H9 (cell line): ENCODE results near the gene EPB41. TPM values are rescaled to one million over a fixed set of nuclear protein-coding genes. Genes with fewer than 3 reads are reported as not detected.

ENCODE experiments used
- DNase-seq: peaks from one replicate; pipeline ENCODE4 v3.0.0-alpha.2; 2017
- H2AFZ ChIP-seq: one replicate; pipeline ENCODE4 v1.6.1; 2013; ENCODE audit warnings: mild to moderate bottlenecking, low read length, control low read depth, moderate library complexity
- H2AK5ac ChIP-seq: 2 replicates; pipeline ENCODE4 v1.6.1; 2013; ENCODE audit warnings: low read length, control low read depth, mixed read lengths; ENCODE audit not compliant: insufficient read length
- H2BK120ac ChIP-seq: one replicate; pipeline ENCODE4 v1.6.1; 2013; ENCODE audit warnings: low read depth, mild to moderate bottlenecking, low read length, control low read depth, inconsistent platforms; ENCODE audit not compliant: poor library complexity, severe bottlenecking
- H2BK12ac ChIP-seq: 2 replicates; pipeline ENCODE4 v1.6.1; 2013; ENCODE audit warnings: low read length, control low read depth, mixed read lengths, low read depth; ENCODE audit not compliant: insufficient read length
- H2BK15ac ChIP-seq: 2 replicates; pipeline ENCODE4 v1.6.1; 2013; ENCODE audit warnings: low read depth, low read length, control low read depth
- H2BK20ac ChIP-seq: one replicate; pipeline ENCODE4 v1.6.1; 2013; ENCODE audit warnings: low read depth, mild to moderate bottlenecking, low read length, control low read depth, inconsistent platforms; ENCODE audit not compliant: poor library complexity, severe bottlenecking
- H2BK5ac ChIP-seq: 2 replicates; pipeline ENCODE4 v1.6.1; 2013; ENCODE audit warnings: low read length, control low read depth, mixed read lengths; ENCODE audit not compliant: insufficient read length
- H3K14ac ChIP-seq: 2 replicates; pipeline ENCODE4 v1.6.1; 2013; ENCODE audit warnings: low read length, control low read depth; ENCODE audit not compliant: insufficient read depth
- H3K18ac ChIP-seq: 2 replicates; pipeline ENCODE4 v1.6.1; 2013; ENCODE audit warnings: low read depth, mild to moderate bottlenecking, mixed read lengths, low read length, control low read depth; ENCODE audit not compliant: insufficient read length
- H3K23ac ChIP-seq: 2 replicates; pipeline ENCODE4 v1.6.1; 2013; ENCODE audit warnings: low read length, control low read depth, mixed read lengths, low read depth; ENCODE audit not compliant: insufficient read length
- H3K23me2 ChIP-seq: 2 replicates; pipeline ENCODE4 v1.6.1; 2013; ENCODE audit warnings: low read depth, mild to moderate bottlenecking, mixed read lengths, low read length, control low read depth; ENCODE audit not compliant: insufficient read length, poor library complexity, severe bottlenecking
- H3K27ac ChIP-seq: 2 replicates; pipeline ENCODE4 v1.5.1; 2013; ENCODE audit warnings: low read length, control low read depth, mixed read lengths, low read depth; ENCODE audit not compliant: insufficient read length
- H3K27me3 ChIP-seq: 2 replicates; pipeline ENCODE4 v1.6.1; 2013; ENCODE audit warnings: low read length, control low read depth, inconsistent platforms; ENCODE audit not compliant: insufficient read depth
- H3K4ac ChIP-seq: 2 replicates; pipeline ENCODE4 v1.6.1; 2013; ENCODE audit warnings: low read depth, mild to moderate bottlenecking, control low read depth, inconsistent platforms, low read length, moderate library complexity
- H3K4me1 ChIP-seq: 2 replicates; pipeline ENCODE4 v1.6.1; 2013; ENCODE audit warnings: low read length, control low read depth, inconsistent platforms; ENCODE audit not compliant: insufficient read depth
- H3K4me2 ChIP-seq: 2 replicates; pipeline ENCODE4 v1.6.1; 2013; ENCODE audit warnings: low read length, control low read depth, mixed read lengths; ENCODE audit not compliant: insufficient read length, insufficient read depth
- H3K56ac ChIP-seq: 2 replicates; pipeline ENCODE4 v1.6.1; 2013; ENCODE audit warnings: low read depth, mild to moderate bottlenecking, mixed read lengths, low read length, control low read depth; ENCODE audit not compliant: insufficient read length
- H3K79me1 ChIP-seq: 2 replicates; pipeline ENCODE4 v1.6.1; 2013; ENCODE audit warnings: low read depth, mild to moderate bottlenecking, moderate library complexity, low read length, control low read depth, inconsistent platforms; ENCODE audit not compliant: insufficient read depth, poor library complexity, severe bottlenecking
- H3K79me2 ChIP-seq: 2 replicates; pipeline ENCODE4 v1.6.1; 2013; ENCODE audit warnings: low read length, control low read depth, inconsistent platforms; ENCODE audit not compliant: insufficient read depth
- H3K9ac ChIP-seq: 2 replicates; pipeline ENCODE4 v1.6.1; 2013; ENCODE audit warnings: low read length, control low read depth, mixed read lengths; ENCODE audit not compliant: insufficient read length; ENCODE audit errors: extremely low read depth
- H3K9me3 ChIP-seq: one replicate; pipeline ENCODE4 v1.6.1; 2013; ENCODE audit warnings: low read depth, low read length, inconsistent platforms; ENCODE audit not compliant: control insufficient read depth
- H3T11ph ChIP-seq: one replicate; pipeline ENCODE4 v1.6.1; 2013; ENCODE audit warnings: mild to moderate bottlenecking, low read length, control low read depth, inconsistent platforms
- H4K20me1 ChIP-seq: one replicate; pipeline ENCODE4 v1.6.1; 2013; ENCODE audit not compliant: control insufficient read depth, insufficient read length, insufficient read depth
- H4K5ac ChIP-seq: 2 replicates; pipeline ENCODE4 v1.6.1; 2013; ENCODE audit warnings: low read depth, mild to moderate bottlenecking, mixed read lengths, low read length, control low read depth; ENCODE audit not compliant: insufficient read length
- H4K8ac ChIP-seq: replicated peaks from 2 replicates; pipeline ENCODE4 v1.6.1; 2013; ENCODE audit warnings: low read length, control low read depth, mixed read lengths, low read depth; ENCODE audit not compliant: insufficient read length
- H4K91ac ChIP-seq: 2 replicates; pipeline ENCODE4 v1.6.1; 2013; ENCODE audit warnings: low read depth, mild to moderate bottlenecking, moderate library complexity, mixed read lengths, low read length, control low read depth; ENCODE audit not compliant: insufficient read length
- H3K27ac Mint-ChIP-seq, 3 experiments: 2 replicates in 2 of 3; 3 replicates in 1 of 3; pipeline ENCODE4 v1.8.0; 2020 to 2021; ENCODE audit warnings: mixed read lengths in 3 of 3, mild to moderate bottlenecking in 1 of 3, moderate library complexity in 1 of 3
- H3K27me3 Mint-ChIP-seq: 2 replicates; pipeline ENCODE4 v1.8.0; 2021; ENCODE audit warnings: low read depth, mild to moderate bottlenecking, moderate library complexity, mixed read lengths
- H3K36me3 Mint-ChIP-seq, 3 experiments: 2 replicates in 2 of 3; 3 replicates in 1 of 3; pipeline ENCODE4 v1.8.0; 2020 to 2021; ENCODE audit warnings: low read depth in 3 of 3, mixed read lengths in 3 of 3; ENCODE audit not compliant: insufficient read depth in 1 of 3
- H3K4me1 Mint-ChIP-seq, 2 experiments: 2 replicates each; pipeline ENCODE4 v1.8.0; 2020; ENCODE audit warnings: mixed read lengths in 2 of 2
- H3K4me3 Mint-ChIP-seq, 2 experiments: 2 replicates in 1 of 2; 3 replicates in 1 of 2; pipeline ENCODE4 v1.8.0; 2020 to 2021; ENCODE audit warnings: mild to moderate bottlenecking in 2 of 2, mixed read lengths in 2 of 2, moderate library complexity in 1 of 2
- H3K9me3 Mint-ChIP-seq, 2 experiments: 2 replicates in 1 of 2; 3 replicates in 1 of 2; pipeline ENCODE4 v1.8.0; 2020; ENCODE audit warnings: mild to moderate bottlenecking in 2 of 2, mixed read lengths in 2 of 2, moderate library complexity in 1 of 2
- CTCF ChIP-seq: fragments of 200-600 bp; sonication (generic); conservative IDR thresholded peaks from 3 replicates; pipeline ENCODE4 v1.8.0; 2021; ENCODE audit warnings: antibody characterized with exemption, mild to moderate bottlenecking
- WGBS: extraction: QIAGEN DNeasy Blood & Tissue Kit; methylation state at CpG from one replicate; pipeline ENCODE4 v1.1.7; 2013; ENCODE audit warnings: missing lambda C conversion rate, low lambda C conversion rate, mixed read lengths; ENCODE audit not compliant: insufficient read length; ENCODE audit errors: extremely low coverage; 5-methylcytosine and 5-hydroxymethylcytosine counted together
- total RNA-seq: library from RNA; stranded (reverse); gene quantifications from 2 replicates; pipeline ENCODE4 v1.2.1, GENCODE V29; 2021

The EPB41 gene
- total RNA-seq, 1 experiment from 2014 or later = 75.4 TPM

DNA sequence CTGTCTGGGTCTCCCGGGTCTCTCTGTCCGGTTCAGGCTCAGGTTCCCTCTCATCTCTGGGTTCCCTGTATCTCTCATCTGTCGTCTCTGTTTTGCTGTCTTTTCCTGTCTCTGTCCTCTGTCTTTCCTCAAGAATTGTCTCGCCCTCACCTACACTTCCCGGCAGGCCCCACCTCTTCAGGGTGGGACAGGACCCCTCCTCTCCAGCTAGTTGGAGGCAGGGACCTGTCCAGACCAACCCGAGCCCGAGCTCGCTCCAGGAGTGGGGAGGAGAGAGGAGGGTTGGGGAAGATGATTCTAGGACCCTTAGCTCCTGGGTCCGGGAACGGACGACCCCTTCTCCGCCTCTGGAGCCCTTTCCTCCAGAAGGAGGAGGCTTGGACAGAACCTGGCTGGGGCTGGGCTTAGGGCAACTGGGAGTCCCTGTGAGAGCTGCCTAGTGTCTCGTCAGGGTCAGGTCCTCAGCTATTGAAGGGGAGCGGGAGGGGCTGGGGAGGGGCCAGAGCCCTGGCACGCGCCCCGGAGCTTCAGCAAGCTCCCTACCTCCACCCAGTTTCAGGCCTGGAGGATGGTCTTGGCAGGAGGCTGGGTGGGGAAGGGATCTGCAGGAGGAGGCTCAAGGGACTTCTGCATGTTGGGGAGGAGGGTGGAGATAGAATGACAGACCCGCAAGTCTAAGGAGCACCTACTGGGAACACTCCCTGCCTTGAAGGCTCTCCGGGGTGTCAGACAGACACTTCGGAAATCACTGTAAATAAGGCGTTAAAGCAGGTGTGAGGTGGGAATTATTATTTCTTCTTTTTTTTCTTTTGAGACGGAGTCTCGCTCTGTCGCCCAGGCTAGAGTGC, 26.3 kb upstream of the EPB41 start:
- Mint-ChIP-seq H3K27me3 (peaks cover 19% of the 10 kb centered on the region), H3K36me3 (no peaks in the 10 kb centered on the region), H3K4me1 (peaks cover 37 to 40% of the 10 kb centered on the region in 2 experiments), H3K27ac (peak overlapping the region in 1 of 3 experiments; percentile 25; a peak in 1 of 7 replicates), H3K9me3 (peaks cover 0 to 3% of the 10 kb centered on the region in 2 experiments; a peak in 1 of 5 replicates), H3K4me3 (peak overlapping the region; percentile 71 to 91)
- no peak overlapping the region for H2BK15ac ChIP-seq
- H3T11ph ChIP-seq = no peak overlapping the region
- no peak overlapping the region for H2BK20ac ChIP-seq
- WGBS = no CpG with 5 or more reads among the region's 24 CpGs
- no peak overlapping the region for H3K56ac ChIP-seq
- no peak for TF ChIP-seq CTCF
- no peak overlapping the region for H2AFZ ChIP-seq
- no peak overlapping the region for H3K4ac ChIP-seq
- H2BK5ac ChIP-seq = no peak overlapping the region
- no peak overlapping the region for H3K27ac ChIP-seq
- H3K4me1 ChIP-seq = peaks cover 16% of the 10 kb centered on the region; the same call in 1 of the 2 replicates
- DNase-seq = peak; percentile 81
- H2AK5ac ChIP-seq = no peak overlapping the region
- H3K14ac ChIP-seq = no peak overlapping the region
- H3K18ac ChIP-seq = no peak overlapping the region
- H4K91ac ChIP-seq = no peak overlapping the region
- H2BK120ac ChIP-seq = no peak overlapping the region
- H4K5ac ChIP-seq = no peak overlapping the region
- no peak overlapping the region for H4K8ac ChIP-seq
- no peak overlapping the region for H3K23ac ChIP-seq
- H2BK12ac ChIP-seq = no peak overlapping the region
- no peaks in the 10 kb centered on the region for H3K27me3 ChIP-seq
- peak overlapping the region; percentile 3 for H3K9ac ChIP-seq
- peaks cover 15% of the 10 kb centered on the region for H3K23me2 ChIP-seq
- H3K79me2 ChIP-seq = no peaks in the 10 kb centered on the region
- H4K20me1 ChIP-seq = no peaks in the 10 kb centered on the region
- no peaks in the 10 kb centered on the region for H3K79me1 ChIP-seq
- no peaks in the 10 kb centered on the region for H3K9me3 ChIP-seq
- H3K4me2 ChIP-seq = peak overlapping the region; percentile 82
